OCI-LY3 (cell line): ENCODE results near the gene TBC1D2B.

Experiments used
- H2AFZ ChIP-seq: fragments of 200-600, 300-600 bp; shearing (Covaris generic); 2 replicates; pipeline ENCODE4 v1.6.0; 2014; ENCODE audit warnings: antibody characterized with exemption, low read depth, low read length
- H3K27ac ChIP-seq: fragments of 200-600, 300-600 bp; sonication (generic); 2 replicates; pipeline ENCODE4 v1.5.1; 2014; ENCODE audit warnings: mild to moderate bottlenecking, low read length, moderate library complexity, mixed read lengths
- H3K27me3 ChIP-seq: fragments of 200-600, 300-600 bp; sonication (generic); 2 replicates; pipeline ENCODE4 v1.6.1; 2014; ENCODE audit warnings: low read depth, low read length, mixed read lengths
- H3K36me3 ChIP-seq: fragments of 200-600, 300-600 bp; sonication (generic); replicated peaks from 2 replicates; pipeline ENCODE3; 2014; ENCODE audit warnings: low read depth, low read length, mixed read lengths
- H3K4me1 ChIP-seq: fragments of 300-600, 200-600 bp; sonication (generic); 2 replicates; pipeline ENCODE4 v1.6.1; 2014; ENCODE audit warnings: low read length, mixed read lengths
- H3K4me2 ChIP-seq: fragments of 200-600, 300-600 bp; sonication (generic); 2 replicates; pipeline ENCODE4 v1.6.1; 2014; ENCODE audit warnings: low read length, mixed read lengths
- H3K4me3 ChIP-seq: fragments of 300-600, 200-600 bp; sonication (generic); 2 replicates; pipeline ENCODE4 v1.5.1; 2014; ENCODE audit warnings: antibody characterized with exemption, mild to moderate bottlenecking, low read length, moderate library complexity
- H3K79me2 ChIP-seq: fragments of 300-600, 200-600 bp; shearing (Covaris generic); 2 replicates; pipeline ENCODE4 v1.6.1; 2014; ENCODE audit warnings: mild to moderate bottlenecking, low read length, mixed read lengths
- H3K9ac ChIP-seq: fragments of 300-600, 200-600 bp; shearing (Covaris generic); 2 replicates; pipeline ENCODE4 v1.6.0; 2014; ENCODE audit warnings: mild to moderate bottlenecking, low read length, moderate library complexity
- H3K9me3 ChIP-seq: fragments of 200-600, 300-600 bp; shearing (Covaris generic); 2 replicates; pipeline ENCODE4 v1.6.1; 2014; ENCODE audit warnings: low read length, mixed read lengths; ENCODE audit not compliant: insufficient read depth
- H4K20me1 ChIP-seq: fragments of 200-600, 300-600 bp; sonication (generic); 2 replicates; pipeline ENCODE4 v1.6.1; 2016; ENCODE audit warnings: low read length, mixed read lengths; ENCODE audit not compliant: insufficient read depth
- EZH2phosphoT487 ChIP-seq: fragments of 200-600 bp; shearing (Covaris generic); IDR thresholded peaks from 2 replicates; pipeline ENCODE4 v1.6.1; 2018; ENCODE audit warnings: antibody characterized with exemption, mixed run types, low read depth
- TF ChIP-seq, protein P1 (sequence below): fragments of 200-600, 300-600 bp; sonication (generic); IDR thresholded peaks from 2 replicates; pipeline ENCODE4 v1.5.1; 2014; ENCODE audit warnings: antibody characterized with exemption, low read length, low read depth

Gene TBC1D2B

GRCh38 chr15:78054966-78055365 lies 22.5 kb downstream of the TBC1D2B start:
- H3K4me2 ChIP-seq: no peak overlapping the region
- TF ChIP-seq EZH2phosphoT487: no peak
- TF ChIP-seq, protein P1, sequence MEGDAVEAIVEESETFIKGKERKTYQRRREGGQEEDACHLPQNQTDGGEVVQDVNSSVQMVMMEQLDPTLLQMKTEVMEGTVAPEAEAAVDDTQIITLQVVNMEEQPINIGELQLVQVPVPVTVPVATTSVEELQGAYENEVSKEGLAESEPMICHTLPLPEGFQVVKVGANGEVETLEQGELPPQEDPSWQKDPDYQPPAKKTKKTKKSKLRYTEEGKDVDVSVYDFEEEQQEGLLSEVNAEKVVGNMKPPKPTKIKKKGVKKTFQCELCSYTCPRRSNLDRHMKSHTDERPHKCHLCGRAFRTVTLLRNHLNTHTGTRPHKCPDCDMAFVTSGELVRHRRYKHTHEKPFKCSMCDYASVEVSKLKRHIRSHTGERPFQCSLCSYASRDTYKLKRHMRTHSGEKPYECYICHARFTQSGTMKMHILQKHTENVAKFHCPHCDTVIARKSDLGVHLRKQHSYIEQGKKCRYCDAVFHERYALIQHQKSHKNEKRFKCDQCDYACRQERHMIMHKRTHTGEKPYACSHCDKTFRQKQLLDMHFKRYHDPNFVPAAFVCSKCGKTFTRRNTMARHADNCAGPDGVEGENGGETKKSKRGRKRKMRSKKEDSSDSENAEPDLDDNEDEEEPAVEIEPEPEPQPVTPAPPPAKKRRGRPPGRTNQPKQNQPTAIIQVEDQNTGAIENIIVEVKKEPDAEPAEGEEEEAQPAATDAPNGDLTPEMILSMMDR: no peak
- no peaks in the 10 kb centered on the region for H3K27me3 ChIP-seq
- peaks cover 4% of the 10 kb centered on the region for H3K36me3 ChIP-seq
- no peak overlapping the region for H2AFZ ChIP-seq
- H3K79me2 ChIP-seq: no peaks in the 10 kb centered on the region
- H3K9me3 ChIP-seq: no peaks in the 10 kb centered on the region
- H3K27ac ChIP-seq: no peak overlapping the region
- H3K9ac ChIP-seq: no peak overlapping the region
- no peaks in the 10 kb centered on the region for H4K20me1 ChIP-seq
- H3K4me3 ChIP-seq: no peak overlapping the region
- peaks cover 14% of the 10 kb centered on the region for H3K4me1 ChIP-seq

DNA sequence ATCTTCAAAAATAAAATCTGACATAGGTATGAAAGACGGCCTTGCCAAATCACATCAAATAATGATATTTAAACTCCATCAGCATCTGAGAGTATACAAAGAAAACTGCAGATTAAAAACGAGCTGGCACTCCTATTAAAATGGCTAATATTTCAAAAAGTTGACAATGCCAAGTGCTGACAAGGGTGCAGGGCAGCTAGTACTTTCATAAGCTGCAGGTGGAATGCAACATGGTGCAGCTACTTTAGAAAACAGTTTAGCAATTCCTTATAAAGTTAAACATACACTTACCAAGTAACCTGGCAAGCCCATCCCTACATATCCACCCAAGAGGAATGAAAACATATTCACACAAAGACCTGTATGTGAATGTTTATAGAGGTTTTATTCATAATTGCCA lies 23.0 kb downstream of the TBC1D2B start:
- no peak overlapping the region for H3K4me2 ChIP-seq
- TF ChIP-seq, protein P1: no peak
- no peak for TF ChIP-seq EZH2phosphoT487

DNA sequence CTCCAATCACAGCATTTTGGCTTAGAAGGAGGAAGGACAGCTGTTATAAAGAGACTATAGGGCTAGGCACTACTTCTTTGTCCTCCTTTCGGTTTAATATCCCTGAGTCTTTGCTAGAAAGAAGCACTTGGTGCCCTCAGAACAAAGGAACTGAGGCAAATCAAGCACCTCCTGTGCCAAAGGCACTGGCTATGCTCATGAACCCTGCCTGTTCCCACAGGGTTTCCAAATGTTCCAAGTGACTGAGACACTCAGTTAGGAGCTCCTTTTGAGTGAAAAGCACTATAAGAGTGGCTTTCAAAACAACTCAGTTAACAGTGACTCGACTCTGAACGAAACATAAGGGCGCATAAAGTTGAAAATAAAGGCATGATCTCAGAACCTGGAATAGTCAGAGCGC lies 25.0 kb downstream of the TBC1D2B start:
- Histone ChIP-seq H3K79me2 (no peaks in the 10 kb centered on the region), H3K27ac (no peak overlapping the region), H3K27me3 (no peaks in the 10 kb centered on the region), H3K9me3 (no peaks in the 10 kb centered on the region), H2AFZ (no peak overlapping the region), H3K4me1 (peaks cover 14% of the 10 kb centered on the region), H4K20me1 (no peaks in the 10 kb centered on the region), H3K9ac (no peak overlapping the region), H3K36me3 (peaks cover 4% of the 10 kb centered on the region), H3K4me2 (no peak overlapping the region), H3K4me3 (no peak overlapping the region)
- no peak for TF ChIP-seq EZH2phosphoT487
- TF ChIP-seq, protein P1: no peak

More for the DNA sequence above, 23.0 kb downstream of the TBC1D2B start:
- peaks cover 14% of the 10 kb centered on the region for H3K4me1 ChIP-seq
- H3K4me3 ChIP-seq: no peak overlapping the region
- H2AFZ ChIP-seq: no peak overlapping the region
- H3K9me3 ChIP-seq: no peaks in the 10 kb centered on the region
- no peaks in the 10 kb centered on the region for H3K79me2 ChIP-seq
- no peak overlapping the region for H3K27ac ChIP-seq
- no peaks in the 10 kb centered on the region for H4K20me1 ChIP-seq
- H3K36me3 ChIP-seq: peaks cover 4% of the 10 kb centered on the region
- H3K9ac ChIP-seq: no peak overlapping the region
- no peaks in the 10 kb centered on the region for H3K27me3 ChIP-seq

DNA sequence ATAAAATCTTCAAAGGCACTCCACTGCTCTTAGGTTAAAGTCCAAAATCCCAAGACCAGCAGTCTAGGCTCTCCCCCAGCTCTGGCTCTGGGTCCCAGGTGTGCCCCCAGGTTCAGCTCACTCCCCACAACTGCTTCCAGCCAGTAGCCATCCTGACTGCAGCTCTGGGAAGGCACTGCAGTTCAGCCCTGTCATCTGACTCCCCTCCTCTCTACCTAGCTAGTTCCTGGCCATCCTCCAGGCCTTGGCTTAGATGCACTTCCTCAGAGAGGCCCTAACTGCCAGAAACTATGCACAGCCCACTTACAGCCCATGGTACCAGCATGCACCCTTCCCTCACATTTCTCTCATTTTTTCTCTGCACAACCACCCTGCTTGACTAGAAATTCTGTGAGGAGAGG lies 25.5 kb downstream of the TBC1D2B start:
- no peak overlapping the region for H3K27ac ChIP-seq
- H3K4me1 ChIP-seq: peaks cover 11% of the 10 kb centered on the region
- no peaks in the 10 kb centered on the region for H3K9me3 ChIP-seq
- no peaks in the 10 kb centered on the region for H3K27me3 ChIP-seq
- no peaks in the 10 kb centered on the region for H4K20me1 ChIP-seq
- no peaks in the 10 kb centered on the region for H3K79me2 ChIP-seq
- H3K36me3 ChIP-seq: peaks cover 4% of the 10 kb centered on the region
- TF ChIP-seq, protein P1: no peak
- TF ChIP-seq EZH2phosphoT487: no peak
- H3K4me2 ChIP-seq: no peak overlapping the region
- no peak overlapping the region for H3K4me3 ChIP-seq
- H2AFZ ChIP-seq: no peak overlapping the region
- H3K9ac ChIP-seq: no peak overlapping the region
